ENCODE data around the gene CAAP1.
"Not testable (repeated sequence)": the region's sequence is repeated elsewhere in the genome, so short reads cannot be mapped to it uniquely, and the experiment has no call there.

CAAP1 gene, protein sequence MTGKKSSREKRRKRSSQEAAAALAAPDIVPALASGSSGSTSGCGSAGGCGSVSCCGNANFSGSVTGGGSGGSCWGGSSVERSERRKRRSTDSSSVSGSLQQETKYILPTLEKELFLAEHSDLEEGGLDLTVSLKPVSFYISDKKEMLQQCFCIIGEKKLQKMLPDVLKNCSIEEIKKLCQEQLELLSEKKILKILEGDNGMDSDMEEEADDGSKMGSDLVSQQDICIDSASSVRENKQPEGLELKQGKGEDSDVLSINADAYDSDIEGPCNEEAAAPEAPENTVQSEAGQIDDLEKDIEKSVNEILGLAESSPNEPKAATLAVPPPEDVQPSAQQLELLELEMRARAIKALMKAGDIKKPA

DNA sequence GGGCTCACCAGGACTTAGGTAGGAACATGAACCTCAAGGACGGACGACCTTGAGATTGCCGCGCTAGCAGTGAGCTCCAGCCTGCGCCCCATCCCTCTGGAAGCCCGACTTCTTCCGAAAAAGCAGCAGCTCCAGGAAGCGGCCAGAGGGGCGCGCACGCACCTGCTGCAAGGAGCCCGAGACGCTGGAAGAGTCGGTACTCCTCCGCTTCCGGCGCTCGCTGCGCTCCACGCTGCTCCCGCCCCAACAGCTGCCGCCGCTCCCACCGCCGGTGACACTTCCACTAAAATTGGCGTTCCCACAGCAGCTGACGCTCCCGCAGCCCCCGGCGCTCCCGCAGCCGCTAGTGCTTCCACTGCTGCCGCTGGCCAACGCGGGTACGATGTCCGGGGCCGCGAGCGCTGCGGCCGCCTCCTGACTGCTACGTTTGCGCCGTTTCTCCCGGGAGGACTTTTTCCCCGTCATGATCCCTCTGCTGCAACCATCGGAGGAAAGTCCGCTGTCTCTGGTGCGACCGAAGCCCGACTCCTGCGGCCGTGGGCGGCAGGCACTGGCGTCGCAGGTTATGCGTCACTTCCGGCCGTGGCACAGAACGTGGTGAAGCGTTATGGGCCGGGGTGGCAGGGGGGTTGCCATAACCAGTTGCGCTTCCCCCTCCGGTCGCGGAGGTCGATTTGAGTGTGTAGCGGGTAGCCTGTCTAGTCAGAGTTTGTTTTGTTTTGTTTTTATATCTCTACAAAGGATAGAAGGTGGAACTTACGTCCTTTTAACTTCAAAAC is at the start of gene CAAP1:
Gene CAAP1 (minus strand): TSS at position 552 of the 779 bp plus-strand sequence. CDS start 87 bp downstream, at position 465.
- peak; percentile 88 for DNase-seq (ENCODE audit: low read depth, low spot score)

DNA sequence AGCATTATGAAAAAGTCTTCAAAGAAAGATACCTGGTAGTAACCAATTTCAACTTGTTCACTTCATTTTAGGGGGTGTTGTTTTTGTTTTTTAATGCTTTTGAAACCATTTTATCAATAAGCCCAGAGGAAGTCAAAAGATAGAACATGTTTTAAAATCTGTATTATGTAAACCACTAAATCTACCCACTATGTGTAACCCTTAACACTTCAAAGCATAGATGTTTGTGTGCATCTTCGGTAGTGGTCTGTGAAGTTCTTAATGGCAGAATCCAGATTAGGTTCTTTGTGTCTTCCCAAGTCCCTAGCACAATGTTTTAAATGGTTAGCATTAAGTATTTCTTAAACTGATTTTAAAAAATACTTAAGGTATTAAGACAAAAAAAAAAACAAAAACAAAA is 48.2 kb upstream of the CAAP1 start:
- no peak for DNase-seq (ENCODE audit: low read depth, low spot score)

DNA sequence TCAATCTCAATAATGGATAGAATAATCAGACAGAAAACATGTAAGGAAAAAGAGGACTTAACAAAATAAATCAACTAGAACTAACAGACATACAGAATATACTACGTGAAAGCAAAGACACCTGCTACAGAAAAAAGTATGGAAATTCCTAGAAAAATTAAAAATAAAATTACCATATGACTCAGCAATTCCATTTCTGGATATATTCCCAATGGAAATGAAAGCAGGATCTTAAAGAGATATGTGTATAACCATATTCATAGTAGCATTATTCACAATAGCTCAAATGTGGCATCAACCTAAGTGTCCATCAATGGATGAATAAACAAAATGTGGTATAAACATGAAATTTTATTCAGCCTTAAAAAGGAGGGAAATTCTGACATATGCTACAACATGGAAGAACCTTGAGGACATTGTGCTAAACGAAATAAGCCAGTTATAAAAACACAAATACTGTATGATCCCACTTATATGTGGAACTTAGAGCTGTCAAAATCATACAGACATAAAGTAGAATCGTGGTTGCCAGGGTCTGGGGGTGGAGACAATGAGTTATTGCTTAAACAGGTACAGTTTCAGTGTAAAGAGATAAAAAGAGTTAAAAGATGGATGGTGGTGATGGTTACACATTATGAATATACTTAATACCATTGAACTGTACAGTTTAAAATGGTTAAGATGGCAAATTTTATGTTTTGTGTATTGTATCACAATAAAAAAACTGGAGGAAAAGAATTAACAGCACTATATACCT is 47.5 kb upstream of the CAAP1 start:
- DNase-seq (ENCODE audit: low read depth, low spot score) = no peak

DNA sequence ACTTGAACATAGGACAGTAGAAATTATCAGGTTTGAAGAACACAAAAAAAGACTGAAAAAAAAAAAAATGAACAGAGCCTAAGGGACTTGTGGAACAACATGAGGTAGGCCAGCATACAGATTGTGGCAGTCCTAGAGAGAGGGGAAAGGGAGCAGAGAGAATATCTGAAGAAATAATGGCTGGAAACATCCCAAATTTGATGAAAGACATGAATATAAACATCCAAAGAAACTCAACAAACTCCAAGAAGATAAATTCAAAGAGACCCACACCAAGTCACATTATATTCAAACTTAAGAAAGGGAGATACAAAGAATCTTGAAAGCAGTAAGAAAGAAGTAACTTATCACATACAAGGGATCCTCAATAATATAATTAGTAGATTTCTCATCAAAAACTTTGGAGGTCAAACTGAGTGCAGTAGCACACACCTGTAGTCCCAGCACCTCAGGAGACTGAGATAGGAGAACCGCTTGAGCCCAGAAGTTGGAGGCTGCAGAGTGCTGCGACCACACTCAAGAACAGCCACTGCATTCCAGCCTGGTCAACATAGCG is 45.3 kb upstream of the CAAP1 start:
- no peak for DNase-seq (ENCODE audit: low read depth, low spot score)

DNA sequence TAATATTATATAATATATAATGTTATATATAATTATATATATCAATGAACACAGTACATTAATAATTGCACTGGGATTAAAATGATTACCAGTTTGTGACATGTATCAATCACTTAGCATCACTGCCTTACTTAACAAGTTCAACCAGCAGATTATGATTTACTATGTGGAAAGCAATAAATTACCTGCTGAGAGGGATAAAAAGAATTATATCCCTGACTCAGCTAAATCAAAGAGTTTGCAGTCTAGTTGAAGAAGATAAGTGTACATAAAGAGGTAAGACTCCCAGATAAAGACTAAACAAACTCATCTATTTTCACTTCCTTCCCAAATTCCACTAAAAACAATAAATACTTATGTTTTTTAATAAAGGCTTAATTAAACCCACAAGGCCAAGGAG is 43.2 kb upstream of the CAAP1 start:
- no peak for DNase-seq (ENCODE audit: low read depth, low spot score)

DNA sequence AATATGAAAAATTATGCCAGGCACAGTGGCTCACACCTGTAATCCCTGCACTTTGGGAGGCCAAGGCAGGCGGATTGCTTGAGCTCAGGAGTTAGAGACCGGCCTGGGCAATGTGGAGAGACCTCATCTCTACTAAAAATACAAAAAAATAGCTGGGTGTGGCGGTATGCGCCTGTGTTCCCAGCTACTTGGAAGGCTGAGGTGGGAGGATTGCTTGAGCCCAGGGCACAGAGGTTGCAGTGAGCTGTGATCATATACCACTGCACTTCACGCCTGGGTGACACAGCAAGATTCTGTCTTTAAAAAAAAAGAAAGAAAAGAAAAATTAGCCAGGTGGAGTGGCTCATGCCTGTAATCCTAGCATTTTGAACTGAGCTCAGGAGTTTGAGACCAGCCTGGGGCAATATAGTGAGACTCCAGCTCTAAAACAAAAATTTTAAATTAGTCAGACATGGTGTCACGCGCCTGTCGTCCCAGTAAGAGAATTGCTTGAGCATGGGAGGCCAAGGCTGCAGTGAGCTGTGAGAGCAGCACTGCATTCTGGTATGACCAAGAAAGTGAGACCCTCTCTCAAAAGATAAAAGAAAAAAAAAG is 36.4 kb upstream of the CAAP1 start:
- DNase-seq (ENCODE audit: low read depth, low spot score) = no peak

DNA sequence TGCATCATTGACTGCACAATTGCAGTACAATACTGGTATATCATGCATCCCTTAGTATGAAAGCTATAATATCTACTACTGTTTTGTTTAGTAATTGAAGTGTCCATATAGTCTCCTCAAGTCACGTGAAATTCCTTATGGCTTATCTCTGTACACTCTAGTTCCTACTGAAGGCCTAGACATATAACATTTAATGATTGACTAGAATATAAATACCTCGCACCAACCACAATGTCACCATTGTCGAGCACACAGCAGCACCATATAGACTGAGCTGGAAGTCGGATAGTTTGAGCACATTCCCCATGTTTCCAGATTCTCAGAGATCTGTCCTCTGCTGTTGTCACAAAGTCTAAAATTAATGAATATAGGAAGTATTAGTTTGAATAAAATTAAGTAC is 33.0 kb upstream of the CAAP1 start:
- no peak for DNase-seq (ENCODE audit: low read depth, low spot score)

DNA sequence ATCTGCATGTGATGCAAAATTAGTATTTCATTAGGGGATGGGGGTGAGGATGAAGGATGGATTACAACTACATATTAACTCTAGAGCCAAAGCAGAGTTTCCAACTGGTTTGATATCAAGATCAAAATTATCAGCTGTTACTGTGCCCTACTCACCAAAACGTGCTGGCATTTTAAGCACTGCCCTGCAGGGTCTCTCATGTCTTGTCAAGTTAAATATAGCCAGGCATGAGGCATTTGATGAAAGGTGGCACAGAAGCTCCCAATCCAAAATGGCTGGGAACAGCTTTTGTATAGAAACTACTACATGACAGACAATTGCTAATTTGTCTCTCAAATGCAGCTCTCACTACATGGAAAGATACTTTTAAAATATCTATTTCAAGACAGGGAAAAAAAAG is 27.1 kb upstream of the CAAP1 start:
- DNase-seq (ENCODE audit: low read depth, low spot score) = no peak

DNA sequence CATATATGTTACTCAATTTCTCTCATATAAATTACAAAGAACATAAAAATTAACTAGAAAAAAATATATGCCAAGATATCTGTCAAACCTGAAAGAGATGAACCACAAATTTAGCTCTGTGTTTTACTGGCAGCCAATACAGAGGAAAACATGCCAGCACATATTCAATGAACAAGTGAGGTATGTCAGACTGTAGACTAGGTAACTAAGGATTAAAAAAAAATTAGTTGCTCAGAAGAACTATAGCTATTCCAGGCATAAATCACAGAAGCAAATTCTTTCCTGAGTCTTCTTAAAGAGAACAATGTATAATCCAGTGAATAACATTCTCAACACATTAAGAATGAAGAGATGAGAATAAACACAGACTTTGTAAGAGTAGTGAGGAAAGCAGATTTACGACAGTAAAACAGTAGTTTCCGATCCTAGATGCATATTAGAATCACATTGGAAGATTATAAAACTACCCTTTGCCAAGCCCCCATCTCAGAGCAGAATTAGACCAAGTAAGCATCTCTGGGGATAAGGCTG is 20.6 kb upstream of the CAAP1 start:
- DNase-seq (ENCODE audit: low read depth, low spot score) = no peak

DNA sequence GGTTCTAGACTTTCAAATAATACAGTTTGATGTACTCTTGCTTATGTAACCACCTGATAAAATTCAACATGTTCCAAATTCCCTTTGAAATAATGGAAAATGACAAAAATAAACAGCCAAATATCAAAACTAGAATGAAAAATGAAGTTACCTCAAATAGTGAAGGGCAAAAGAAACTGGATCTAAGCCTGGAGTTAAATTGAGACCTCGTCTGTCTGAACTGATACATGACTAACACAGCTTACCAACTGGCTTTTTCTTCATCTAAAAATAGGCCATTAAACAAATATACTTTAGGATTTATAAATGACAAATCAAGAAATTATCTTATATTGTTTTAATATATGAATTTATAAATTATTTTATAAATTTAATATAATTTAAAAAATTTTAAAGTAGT is 12.1 kb upstream of the CAAP1 start:
- no peak for DNase-seq (ENCODE audit: low read depth, low spot score)

DNA sequence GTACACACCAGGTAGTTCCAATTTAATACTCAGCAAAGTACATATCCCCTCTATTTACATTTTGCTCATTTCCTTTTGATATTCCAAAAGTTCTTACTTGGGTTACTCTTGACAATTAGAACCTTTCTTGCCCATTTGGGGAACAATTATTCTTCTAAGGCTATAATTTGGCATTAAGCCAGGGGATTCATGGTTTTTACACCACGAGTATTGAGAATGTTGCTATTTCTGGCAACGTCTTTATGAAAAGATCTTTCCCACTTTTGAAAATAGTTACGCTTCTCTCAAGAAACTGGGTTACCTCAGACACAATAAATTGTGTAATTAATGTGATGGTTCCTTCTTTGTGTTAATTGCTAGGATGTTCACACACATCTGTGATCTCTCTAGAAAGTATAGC is 11.5 kb upstream of the CAAP1 start:
- no peak for DNase-seq (ENCODE audit: low read depth, low spot score)

DNA sequence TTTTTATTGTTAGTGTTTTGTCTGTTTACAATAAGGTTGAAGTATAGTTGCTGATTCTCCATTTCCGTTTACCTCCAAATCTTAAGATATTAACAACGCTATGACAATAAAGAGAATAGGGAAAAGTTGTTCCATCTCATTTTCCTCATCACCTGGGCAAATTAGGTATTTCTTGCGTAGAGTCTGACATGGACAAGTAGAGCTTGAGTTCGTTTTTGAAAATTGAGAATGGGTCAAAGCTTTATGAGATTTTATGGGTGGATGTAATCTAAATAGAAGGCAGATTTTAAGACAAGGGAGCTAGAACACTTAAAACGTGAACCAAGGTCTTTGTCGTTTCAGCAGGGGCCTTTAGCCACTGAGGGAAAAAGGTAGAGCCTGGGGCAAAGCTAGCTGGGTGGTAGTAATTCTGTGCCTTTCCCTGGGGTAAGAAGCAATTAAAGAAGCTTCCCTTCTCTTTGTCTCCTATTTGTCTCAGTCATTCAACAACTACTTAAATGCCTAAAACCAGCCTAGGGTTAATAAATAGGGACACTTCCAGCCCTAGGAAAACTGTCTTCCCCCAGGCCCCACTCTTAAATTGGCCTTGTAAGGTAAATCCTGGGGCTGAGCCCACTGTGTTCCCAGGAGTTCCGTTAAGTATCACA is 551 bp upstream of the CAAP1 start:
- DNase-seq (ENCODE audit: low read depth, low spot score) = no peak

DNA sequence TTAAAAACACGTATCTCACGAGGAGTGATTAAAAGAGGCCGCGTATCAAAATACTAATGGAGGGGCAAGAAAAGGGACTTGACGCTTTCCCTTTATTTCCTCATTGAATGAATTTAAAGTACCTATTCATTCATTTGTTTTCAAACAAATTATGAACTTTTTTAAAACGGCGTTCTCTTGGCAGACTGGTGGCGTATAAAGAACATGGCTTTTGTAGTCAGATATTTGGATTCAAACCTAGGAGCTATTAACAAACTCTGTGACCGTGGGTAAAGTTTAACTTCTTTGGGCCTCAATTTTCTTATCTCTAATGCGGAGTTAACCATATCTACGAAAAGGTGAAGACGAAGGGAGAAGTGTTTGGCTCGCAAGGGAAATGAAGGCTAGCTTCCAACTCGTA is 876 bp downstream of the CAAP1 start:
- DNase-seq (ENCODE audit: low read depth, low spot score) = no peak

DNA sequence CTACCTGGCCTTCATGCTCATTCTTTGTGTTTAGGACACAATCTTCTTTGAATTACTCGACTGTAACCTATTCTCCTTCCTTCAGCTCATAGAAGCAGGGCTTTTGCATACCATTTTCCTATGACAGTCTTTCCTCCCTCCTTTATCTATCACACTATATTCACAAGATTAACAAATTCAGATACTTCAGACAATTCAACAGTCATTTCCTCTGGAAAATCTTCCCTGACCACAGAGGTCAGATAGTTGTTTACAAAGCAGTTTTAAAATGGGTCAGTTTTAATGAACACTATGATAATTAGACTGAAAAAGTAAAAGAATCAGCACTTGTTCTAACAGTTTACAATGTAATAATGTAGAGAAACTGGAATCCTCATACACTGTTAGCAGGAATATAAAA is 4.3 kb downstream of the CAAP1 start:
- DNase-seq (ENCODE audit: low read depth, low spot score) = no peak

DNA sequence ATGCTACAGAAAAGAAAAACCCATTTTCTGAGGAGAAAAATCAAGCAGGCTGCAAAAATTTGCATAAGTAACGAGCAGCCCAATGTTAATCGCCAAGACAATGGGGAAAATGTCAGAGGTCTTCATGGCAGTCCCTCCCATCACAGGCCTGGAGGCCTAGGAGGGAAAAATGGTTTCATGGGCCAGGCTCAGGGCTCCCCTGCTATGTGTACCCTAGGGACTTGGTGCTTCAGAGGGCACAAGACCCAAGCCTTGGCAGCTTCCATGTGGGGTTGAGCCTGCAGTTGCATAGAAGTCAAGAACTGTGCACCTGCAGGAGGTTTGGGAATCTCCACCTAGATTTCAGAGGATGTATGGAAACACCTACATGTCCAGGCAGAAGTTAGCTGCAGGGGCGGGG is 10.4 kb downstream of the CAAP1 start:
- DNase-seq (ENCODE audit: low read depth, low spot score) = no peak

DNA sequence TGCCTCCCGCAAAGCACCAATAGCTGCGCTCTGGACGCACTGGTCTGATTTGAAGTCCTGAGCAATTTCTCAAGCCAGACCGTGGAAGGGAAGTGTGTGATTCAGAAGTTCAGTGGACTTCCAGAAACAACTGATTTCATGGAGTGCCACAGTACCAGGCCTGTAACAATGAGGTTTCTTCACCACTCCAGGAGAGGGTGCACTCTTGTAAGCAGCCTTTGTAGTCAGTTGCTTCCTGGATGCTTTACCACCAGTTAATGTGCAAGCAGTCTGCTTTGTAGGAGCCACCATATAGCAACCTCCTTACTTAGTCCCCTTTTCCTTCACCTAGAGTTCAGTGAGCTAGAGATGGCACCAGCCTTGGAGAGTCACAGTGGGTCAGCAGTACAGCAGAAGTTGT is 12.3 kb downstream of the CAAP1 start:
- DNase-seq (ENCODE audit: low read depth, low spot score) = no peak

DNA sequence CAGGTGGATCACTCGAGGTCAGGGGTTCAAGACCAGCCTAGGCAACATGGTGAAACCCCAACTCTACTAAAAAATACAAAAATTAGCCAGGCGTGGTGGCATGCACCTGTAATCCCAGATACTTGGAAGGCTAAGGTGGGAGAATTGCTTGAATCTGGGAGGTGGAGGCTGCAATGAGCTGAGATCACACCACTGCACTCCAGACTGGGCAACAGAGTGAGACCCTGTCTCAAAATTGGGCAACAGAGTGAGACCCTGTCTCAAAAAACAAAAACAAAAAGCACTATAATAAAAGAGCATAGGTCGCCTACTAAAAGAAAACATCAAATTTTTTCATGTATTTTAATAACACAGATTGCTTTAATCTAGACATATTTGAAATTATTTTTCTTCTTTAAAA is 17.4 kb downstream of the CAAP1 start:
- not testable (repeated sequence) for DNase-seq (ENCODE audit: low read depth, low spot score)

DNA sequence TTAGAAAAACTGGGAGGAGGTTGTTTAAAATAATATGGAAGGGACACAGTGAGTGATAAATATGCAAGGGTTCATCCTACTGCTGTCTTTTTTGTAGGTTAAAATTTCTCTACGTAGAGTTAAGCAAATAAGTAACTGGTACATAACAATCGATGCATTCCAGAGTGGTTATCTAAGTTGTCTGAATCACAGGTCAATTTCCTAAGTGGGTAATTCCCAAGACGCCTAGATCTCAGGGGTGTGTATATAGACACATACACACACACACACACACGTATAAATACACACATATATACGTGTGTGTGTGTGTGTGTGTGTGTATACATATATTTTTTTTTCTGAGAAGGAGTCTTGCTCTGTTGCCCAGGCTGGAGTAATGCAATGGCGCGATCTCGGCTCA is 22.3 kb downstream of the CAAP1 start:
- DNase-seq (ENCODE audit: low read depth, low spot score) = no peak

DNA sequence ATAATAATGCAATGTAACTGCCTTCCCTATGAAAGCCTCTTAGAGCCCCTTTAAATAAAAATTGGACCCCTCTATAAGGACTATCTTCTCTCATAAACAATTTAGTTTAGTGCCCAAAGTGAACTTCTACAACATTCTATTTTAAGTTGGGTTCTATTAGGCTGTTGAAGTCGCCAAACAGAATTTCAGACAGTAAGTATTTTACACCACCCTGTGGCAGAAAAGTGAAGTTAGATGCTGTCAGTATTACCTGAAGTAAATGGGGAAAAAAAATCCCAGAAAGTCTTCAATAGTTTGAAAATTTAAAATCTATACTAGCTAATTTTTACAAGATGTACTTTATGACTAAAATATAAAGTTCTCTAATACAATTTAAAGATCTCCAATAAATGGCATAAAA is 29.5 kb downstream of the CAAP1 start:
- DNase-seq (ENCODE audit: low read depth, low spot score) = no peak

DNA sequence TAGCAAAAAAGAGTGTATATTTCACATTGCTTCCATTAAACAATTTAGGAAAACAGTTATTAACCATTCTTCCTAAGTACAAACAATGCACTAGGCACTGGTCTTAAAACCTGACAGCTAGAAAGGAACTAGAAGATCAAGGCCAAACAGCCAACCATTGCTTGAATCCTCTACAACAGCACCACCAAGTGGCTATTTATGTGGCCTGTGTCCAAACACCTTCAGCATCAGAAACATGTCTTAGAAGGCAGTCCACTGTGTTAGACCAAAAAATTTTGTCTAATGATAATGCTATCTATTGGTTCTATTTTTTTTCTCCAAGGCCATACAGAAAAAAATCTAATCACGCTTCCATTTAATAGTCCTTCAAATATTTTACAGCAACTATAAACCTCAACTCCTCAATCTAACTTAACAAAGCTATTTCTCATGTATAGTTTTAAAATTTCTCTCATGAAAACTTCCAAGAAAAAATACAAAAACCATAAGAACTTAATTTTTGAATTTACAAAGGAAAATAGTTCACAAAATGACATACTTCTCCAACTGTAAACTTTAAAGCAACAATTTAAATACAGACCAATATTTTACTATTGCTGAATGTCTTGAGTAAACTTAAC is 36.1 kb downstream of the CAAP1 start:
- no peak for DNase-seq (ENCODE audit: low read depth, low spot score)

DNA sequence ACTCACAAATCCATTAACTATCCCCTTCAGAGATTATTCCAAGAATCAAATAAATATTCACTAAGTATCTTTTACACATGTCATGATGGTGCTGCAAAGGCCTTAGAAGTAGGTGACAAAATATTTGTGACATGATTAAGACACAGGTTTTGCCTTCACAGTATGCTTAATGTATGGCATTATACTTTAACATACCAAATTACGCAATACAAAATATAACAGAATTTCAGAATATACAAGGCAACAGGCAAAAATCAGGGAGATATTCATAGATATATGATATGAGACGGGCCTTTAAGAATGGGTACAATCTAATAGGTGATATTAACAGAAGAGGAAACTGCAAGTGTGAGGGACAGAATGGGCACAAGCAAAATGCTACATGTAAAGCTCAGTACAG is 41.6 kb downstream of the CAAP1 start:
- DNase-seq (ENCODE audit: low read depth, low spot score) = no peak
